ENCODE measurements around the gene MCF2L.
A peak's percentile ranks its signal among the peaks of the same experiment; 100 is the strongest.

The MCF2L gene

GRCh38 chr13:113086991-113087922 lies 118.2 kb downstream of the MCF2L start:
- Histone ChIP-seq H3K23ac (ENCODE audit: low read depth, low read length, poor library complexity) (peak overlapping the region; percentile 77), H3K79me1 (ENCODE audit: low read depth, low read length) (no peaks in the 10 kb centered on the region), H3K9me3 (replicated peaks in 1 of 2; ENCODE audit: control insufficient read depth in 2 of 2, insufficient read depth in 1 of 2, low read depth in 1 of 2, low read length in 2 of 2) (no peaks in the 10 kb centered on the region)

GRCh38 chr13:113087923-113088690 lies 119.1 kb downstream of the MCF2L start:
- H3K14ac ChIP-seq (ENCODE audit: low read length): no peak overlapping the region
- no peak overlapping the region for H3K18ac ChIP-seq (ENCODE audit: low read length)
- peaks cover 4 to 6% of the 10 kb centered on the region in 2 donors for H3K4me1 ChIP-seq (ENCODE audit: control insufficient read depth in 2 of 2, insufficient read depth in 1 of 2, low read depth in 1 of 2, low read length in 2 of 2)
- H3K27me3 ChIP-seq (ENCODE audit: control insufficient read depth in 3 of 3, insufficient read depth in 3 of 3, low read depth in 1 of 3, low read length in 3 of 3): no peaks in the 10 kb centered on the region
- H3K79me1 ChIP-seq (ENCODE audit: low read depth, low read length): no peaks in the 10 kb centered on the region
- H3K4me2 ChIP-seq (ENCODE audit: insufficient read depth, low read length, poor library complexity, severe bottlenecking): no peak overlapping the region
- H2BK5ac ChIP-seq (ENCODE audit: low read length): peak overlapping the region; percentile 35
- no peak overlapping the region for H3K23ac ChIP-seq (ENCODE audit: low read depth, low read length, poor library complexity)
- no peak overlapping the region for H3K4me3 ChIP-seq (ENCODE audit: low read length in 2 of 2)
- H3K4ac ChIP-seq (ENCODE audit: low read length): no peak overlapping the region
- no peak overlapping the region for H2BK15ac ChIP-seq (ENCODE audit: low read length)
- H4K91ac ChIP-seq (ENCODE audit: low read depth, low read length, poor library complexity): no peak overlapping the region
- WGBS, 2 donors (ENCODE audit: extremely low coverage in 2 of 2, insufficient read length in 2 of 2, insufficient replicate concordance in 1 of 2): no CpG with 5 or more reads among the region's 40 CpGs
- H2BK12ac ChIP-seq (ENCODE audit: low read length): no peak overlapping the region
- no peak overlapping the region for H2AFZ ChIP-seq (ENCODE audit: low read length)
- no peak overlapping the region for H2AK5ac ChIP-seq (ENCODE audit: low read depth, low read length)
- peaks cover 26 to 28% of the 10 kb centered on the region in 2 donors for H3K36me3 ChIP-seq (replicated peaks in 1 of 2; ENCODE audit: control insufficient read depth in 2 of 2, insufficient read depth in 2 of 2, low read length in 2 of 2)
- H3K9me3 ChIP-seq (replicated peaks in 1 of 2; ENCODE audit: control insufficient read depth in 2 of 2, insufficient read depth in 1 of 2, low read depth in 1 of 2, low read length in 2 of 2): no peaks in the 10 kb centered on the region
- H3K9ac ChIP-seq (ENCODE audit: low read depth, low read length, poor library complexity): no peak overlapping the region
- no peak overlapping the region for H3K27ac ChIP-seq (replicated peaks; ENCODE audit: low read length)
- no peak overlapping the region for H4K8ac ChIP-seq (ENCODE audit: low read depth, low read length)
- no peak overlapping the region for H2BK120ac ChIP-seq (ENCODE audit: low read depth, low read length)
- DNase-seq (ENCODE audit: low spot score): no peak

More at GRCh38 chr13:113086991-113087922, 118.2 kb downstream of the MCF2L start:
- Histone ChIP-seq H4K91ac (ENCODE audit: low read depth, low read length, poor library complexity) (no peak overlapping the region), H3K4ac (ENCODE audit: low read length) (peak overlapping the region; percentile 42), H3K36me3 (replicated peaks in 1 of 2; ENCODE audit: control insufficient read depth in 2 of 2, insufficient read depth in 2 of 2, low read length in 2 of 2) (peaks cover 26 to 28% of the 10 kb centered on the region in 2 donors), H3K4me3 (ENCODE audit: low read length in 2 of 2) (no peak overlapping the region), H3K4me1 (ENCODE audit: control insufficient read depth in 2 of 2, insufficient read depth in 1 of 2, low read depth in 1 of 2, low read length in 2 of 2) (peaks cover 4 to 6% of the 10 kb centered on the region in 2 donors), H2BK12ac (ENCODE audit: low read length) (no peak overlapping the region), H3K4me2 (ENCODE audit: insufficient read depth, low read length, poor library complexity, severe bottlenecking) (no peak overlapping the region), H3K18ac (ENCODE audit: low read length) (no peak overlapping the region), H3K9ac (ENCODE audit: low read depth, low read length, poor library complexity) (peak overlapping the region; percentile 30), H3K27me3 (ENCODE audit: control insufficient read depth in 3 of 3, insufficient read depth in 3 of 3, low read depth in 1 of 3, low read length in 3 of 3) (no peaks in the 10 kb centered on the region), H2AFZ (ENCODE audit: low read length) (no peak overlapping the region), H4K8ac (ENCODE audit: low read depth, low read length) (no peak overlapping the region), H3K27ac (replicated peaks; ENCODE audit: low read length) (no peak overlapping the region), H2BK120ac (ENCODE audit: low read depth, low read length) (no peak overlapping the region), H2BK15ac (ENCODE audit: low read length) (no peak overlapping the region), H2BK5ac (ENCODE audit: low read length) (no peak overlapping the region), H2AK5ac (ENCODE audit: low read depth, low read length) (peak overlapping the region; percentile 32), H3K14ac (ENCODE audit: low read length) (no peak overlapping the region)
- no CpG with 5 or more reads among the region's 39 CpGs for WGBS, 2 donors (ENCODE audit: extremely low coverage in 2 of 2, insufficient read length in 2 of 2, insufficient replicate concordance in 1 of 2)
- no peak for DNase-seq (ENCODE audit: low spot score)

- H3K36me3 ChIP-seq (replicated peaks in 1 of 2; ENCODE audit: control insufficient read depth in 2 of 2, insufficient read depth in 2 of 2, low read length in 2 of 2): peaks cover 26 to 28% of the 10 kb centered on the region in 2 donors
- no peak overlapping the region for H3K27ac ChIP-seq (replicated peaks; ENCODE audit: low read length)
- H4K91ac ChIP-seq (ENCODE audit: low read depth, low read length, poor library complexity): no peak overlapping the region
- peaks cover 3 to 6% of the 10 kb centered on the region in 2 donors for H3K4me1 ChIP-seq (ENCODE audit: control insufficient read depth in 2 of 2, insufficient read depth in 1 of 2, low read depth in 1 of 2, low read length in 2 of 2)
- no peak for DNase-seq (ENCODE audit: low spot score)
- H2BK12ac ChIP-seq (ENCODE audit: low read length): no peak overlapping the region
- H3K4ac ChIP-seq (ENCODE audit: low read length): no peak overlapping the region
- H3K4me2 ChIP-seq (ENCODE audit: insufficient read depth, low read length, poor library complexity, severe bottlenecking): no peak overlapping the region
- H3K14ac ChIP-seq (ENCODE audit: low read length): no peak overlapping the region
- no peak overlapping the region for H2BK120ac ChIP-seq (ENCODE audit: low read depth, low read length)
- H3K79me1 ChIP-seq (ENCODE audit: low read depth, low read length): no peaks in the 10 kb centered on the region
- no peak overlapping the region for H3K18ac ChIP-seq (ENCODE audit: low read length)
- H4K8ac ChIP-seq (ENCODE audit: low read depth, low read length): no peak overlapping the region
- H2BK5ac ChIP-seq (ENCODE audit: low read length): no peak overlapping the region
- H2BK15ac ChIP-seq (ENCODE audit: low read length): no peak overlapping the region
- H3K4me3 ChIP-seq (ENCODE audit: low read length in 2 of 2): no peak overlapping the region
- no peak overlapping the region for H3K9ac ChIP-seq (ENCODE audit: low read depth, low read length, poor library complexity)
- no peaks in the 10 kb centered on the region for H3K9me3 ChIP-seq (replicated peaks in 1 of 2; ENCODE audit: control insufficient read depth in 2 of 2, insufficient read depth in 1 of 2, low read depth in 1 of 2, low read length in 2 of 2)
- no CpG with 5 or more reads among the region's 17 CpGs for WGBS, 2 donors (ENCODE audit: extremely low coverage in 2 of 2, insufficient read length in 2 of 2, insufficient replicate concordance in 1 of 2)
- no peaks in the 10 kb centered on the region for H3K27me3 ChIP-seq (ENCODE audit: control insufficient read depth in 3 of 3, insufficient read depth in 3 of 3, low read depth in 1 of 3, low read length in 3 of 3)
- H2AK5ac ChIP-seq (ENCODE audit: low read depth, low read length): no peak overlapping the region
- H2AFZ ChIP-seq (ENCODE audit: low read length): no peak overlapping the region
- no peak overlapping the region for H3K23ac ChIP-seq (ENCODE audit: low read depth, low read length, poor library complexity)
Observed at GRCh38 chr13:113088691-113089020, 119.6 kb downstream of the MCF2L start.

Measured in neuronal stem cell (in vitro differentiated cells).